ENCODE measurements around the gene DDT.
"Not testable (repeated sequence)": the region's sequence is repeated elsewhere in the genome, so short reads cannot be mapped to it uniquely, and the experiment has no call there.

Gene DDT

GRCh38 chr22:23938328-23939016 lies 35.8 kb downstream of the DDT start:
- DNase-seq (ENCODE audit: extremely low spot score), result no peak
- ChIA-PET POLR2A (no interaction called here), CTCF (interaction anchor here (0.7 to 1.0 kb wide), 2 partner anchors 77 to 81 kb away, joined by 3 read pairs; partner anchors contain the start of gene SLC2A11)
- no peak for TF ChIP-seq CTCF (IDR thresholded peaks at IDR 0.05; ENCODE audit: control extremely low read depth, extremely low read depth, low read depth, missing control alignments)

GRCh38 chr22:23926561-23926960 lies 47.7 kb downstream of the DDT start:
- TF ChIP-seq CTCF (IDR thresholded peaks at IDR 0.05; ENCODE audit: control extremely low read depth, extremely low read depth, low read depth, missing control alignments), result no peak
- CTCF ChIA-PET, result interaction anchor here (0.9 kb wide), 1 partner anchor 9 kb away, joined by 3 read pairs; no protein-coding TSS in a partner anchor
- POLR2A ChIA-PET, result no interaction called here
- DNase-seq (ENCODE audit: extremely low spot score), result no peak

- TF ChIP-seq CTCF (IDR thresholded peaks at IDR 0.05; ENCODE audit: control extremely low read depth, extremely low read depth, low read depth, missing control alignments), result no peak
- CTCF ChIA-PET, result no interaction called here
- POLR2A ChIA-PET, result interaction anchor here (0.7 kb wide), 1 partner anchor 266 kb away, joined by 3 read pairs; no protein-coding TSS in a partner anchor
- DNase-seq (ENCODE audit: extremely low spot score), result no peak
Observed at GRCh38 chr22:23925020-23925606, 49.1 kb downstream of the DDT start.

GRCh38 chr22:23922921-23923320 lies 51.3 kb downstream of the DDT start:
- ChIA-PET POLR2A (no interaction called here), CTCF (interaction anchor here (1.4 kb wide), 1 partner anchor 28 kb away, joined by 4 read pairs; the partner anchor contains the start of gene MIF)
- no peak for DNase-seq (ENCODE audit: extremely low spot score)
- TF ChIP-seq CTCF (IDR thresholded peaks at IDR 0.05; ENCODE audit: control extremely low read depth, extremely low read depth, low read depth, missing control alignments), result no peak

GRCh38 chr22:23921586-23922201 lies 52.5 kb downstream of the DDT start:
- DNase-seq (ENCODE audit: extremely low spot score); POLR2A ChIA-PET; CTCF ChIA-PET: not testable (repeated sequence)
